SH-SY5Y (cell line): ENCODE measurements around the gene MMP24OS.

Experiments
- GATA2 ChIP-seq: IDR thresholded peaks from 2 replicates; pipeline ENCODE4 v1.6.1; 2011; ENCODE audit warnings: mild to moderate bottlenecking, low read depth, low read length
- GATA3 ChIP-seq: IDR thresholded peaks from 2 replicates; pipeline ENCODE4 v1.6.1; 2011; ENCODE audit warnings: low read depth, mild to moderate bottlenecking, low read length, moderate library complexity

DNA sequence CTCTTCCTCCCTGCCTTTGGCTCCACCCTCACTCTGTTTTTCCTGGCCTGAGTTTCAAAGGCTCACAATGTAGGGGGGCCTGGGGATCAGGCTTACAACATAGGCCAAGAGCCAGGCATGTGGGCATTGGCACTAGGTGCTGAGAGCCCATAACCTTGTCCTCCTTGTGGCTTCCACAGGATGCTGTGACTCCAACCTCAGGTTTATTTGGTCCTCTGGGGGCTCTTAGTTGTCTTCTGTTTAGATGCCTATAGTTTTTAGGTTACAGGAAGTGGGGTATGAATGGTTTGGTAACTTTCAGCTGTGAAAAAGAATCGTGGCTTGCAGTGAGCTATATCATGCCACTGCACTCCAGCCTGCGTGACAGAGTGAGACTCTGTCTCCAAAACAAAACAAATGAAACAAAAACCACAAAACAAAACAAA is 25.9 kb downstream of the MMP24OS start:
- TF ChIP-seq GATA2, result no peak
- no peak for TF ChIP-seq GATA3
